Esophagus squamous epithelium (tissue), 5 donors: ENCODE results near the gene SPNS2. TPM values are rescaled to one million over a fixed set of nuclear protein-coding genes. Genes with fewer than 3 reads are reported as not detected.

ENCODE experiments used
- DNase-seq: peaks from one replicate; lab custom pipeline; 2025; lab: John Stamatoyannopoulos, UW
- H3K27ac ChIP-seq, 4 donors: fragments of 200-600 bp; sonication (generic); one replicate each; pipeline ENCODE4 v1.5.1; 2016 to 2019; ENCODE audit warnings: mild to moderate bottlenecking in 1 of 4
- H3K27me3 ChIP-seq, 4 donors: fragments of 200-600 bp; sonication (generic); 1 replicate in 3 of 4; 2 replicates in 1 of 4; pipeline versions ENCODE4 v1.5.1 to v1.6.0; 2017 to 2021; ENCODE audit warnings: antibody characterized with exemption in 1 of 4
- H3K36me3 ChIP-seq, 3 donors: fragments of 200-600 bp; sonication (generic); one replicate each; pipeline ENCODE4 v1.5.1; 2016 to 2019
- H3K4me1 ChIP-seq, 3 donors: fragments of 200-600 bp; sonication (generic); one replicate each; pipeline ENCODE4 v1.5.1; 2017 to 2019
- H3K4me3 ChIP-seq, 4 donors: fragments of 200-600 bp; sonication (generic); 1 replicate in 3 of 4; 2 replicates in 1 of 4; pipeline ENCODE4 v1.5.1; 2016 to 2019; ENCODE audit warnings: mild to moderate bottlenecking in 2 of 4, moderate library complexity in 1 of 4
- H3K9me3 ChIP-seq, 3 donors: fragments of 200-600 bp; sonication (generic); one replicate each; pipeline ENCODE4 v1.5.1; 2016 to 2019
- CTCF ChIP-seq, 6 experiments: fragments of 450-650 bp in 4 of 6; fragments of 200-600 bp in 2 of 6; sonication (generic) in 2 of 6; IDR thresholded peaks; one replicate each; pipeline ENCODE4 v1.5.1; 2016 to 2019; ENCODE audit warnings: antibody characterized with exemption in 6 of 6, mild to moderate bottlenecking in 4 of 6, moderate library complexity in 4 of 6
- POLR2A ChIP-seq, 4 donors: fragments of 450-650 bp; IDR thresholded peaks; one replicate each; pipeline ENCODE4 v1.6.1; 2017; ENCODE audit warnings: antibody characterized with exemption in 4 of 4, mild to moderate bottlenecking in 4 of 4, moderate library complexity in 3 of 4
- WGBS, 2 donors: methylation state at CpG; one replicate each; pipeline ENCODE4 v1.1.5; 2018; 5-methylcytosine and 5-hydroxymethylcytosine counted together
- intact Hi-C: fragments of 100-400 bp; cut with DNase I; formaldehyde crosslinking; loops from one replicate; pipeline ENCODE4 v1.15.0; 2022
- total RNA-seq, 4 donors: library from RNA; depleted of rRNA; stranded (reverse); fragments of >200 nt; gene quantifications; one replicate each; pipeline ENCODE4 v1.1.0, GENCODE V29; 2016
- donor health status: DM: yes; HTN: yes; CAD: no.

The SPNS2 gene
- total RNA-seq, 4 donors from 2014 or later, result 36.8 to 66.6 (median 47.6) TPM

GRCh38 chr17:4547118-4547906, 48.6 kb downstream of the SPNS2 start:
- Histone ChIP-seq H3K36me3 (peaks cover 50 to 100% (median 68%) of the 10 kb centered on the region in 3 donors), H3K27ac (no peak overlapping the region), H3K9me3 (no peaks in the 10 kb centered on the region), H3K4me1 (peaks cover 0 to 5% (median 0%) of the 10 kb centered on the region in 3 donors), H3K4me3 (no peak overlapping the region), H3K27me3 (no peaks in the 10 kb centered on the region)
- 88% methylated on average over 14 to 15 of the region's 17 CpGs for WGBS, 2 donors
- no peak for DNase-seq
- TF ChIP-seq CTCF (IDR thresholded peaks at IDR 0.05), result no peak
- TF ChIP-seq POLR2A (IDR thresholded peaks at IDR 0.05), result no peak
- intact Hi-C loops, result no loop called here

GRCh38 chr17:4548061-4548461, 49.4 kb downstream of the SPNS2 start:
- Histone ChIP-seq H3K36me3 (peaks cover 49 to 100% (median 70%) of the 10 kb centered on the region in 3 donors), H3K27me3 (no peaks in the 10 kb centered on the region), H3K4me3 (no peak overlapping the region), H3K4me1 (peaks cover 0 to 5% (median 0%) of the 10 kb centered on the region in 3 donors), H3K9me3 (no peaks in the 10 kb centered on the region), H3K27ac (no peak overlapping the region)
- 80 to 91% methylated on average over 1 to 9 of the region's 18 CpGs for WGBS, 2 donors
- TF ChIP-seq CTCF (IDR thresholded peaks at IDR 0.05) (no peak), POLR2A (IDR thresholded peaks at IDR 0.05) (no peak)
- DNase-seq, result no peak
- intact Hi-C loops, result no loop called here

- 53 to 63% methylated on average over 2 to 4 of the region's 24 CpGs for whole genome bisulfite sequencing, 2 donors
- no peak for TF ChIP-seq CTCF (IDR thresholded peaks at IDR 0.05)
- no peak for TF ChIP-seq POLR2A (IDR thresholded peaks at IDR 0.05)
- intact Hi-C loops, result no loop called here
Observed at GRCh38 chr17:4548721-4549531, 50.2 kb downstream of the SPNS2 start.

GRCh38 chr17:4549781-4550533, 51.3 kb downstream of the SPNS2 start:
- H3K36me3 ChIP-seq, result peaks cover 32 to 91% (median 71%) of the 10 kb centered on the region in 3 donors
- intact Hi-C loops, result no loop called here
- H3K9me3 ChIP-seq, result no peaks in the 10 kb centered on the region
- H3K4me3 ChIP-seq, result no peak overlapping the region
- no peak overlapping the region for H3K27ac ChIP-seq
- TF ChIP-seq POLR2A (IDR thresholded peaks at IDR 0.05), result no peak
- TF ChIP-seq CTCF (IDR thresholded peaks at IDR 0.05), result no peak
- H3K4me1 ChIP-seq, result peaks cover 12 to 24% (median 13%) of the 10 kb centered on the region in 3 donors
- WGBS, 2 donors, result 87% methylated on average over 5 to 15 of the region's 25 CpGs
- DNase-seq, result no peak
- no peaks in the 10 kb centered on the region for H3K27me3 ChIP-seq

More at GRCh38 chr17:4548721-4549531, 50.2 kb downstream of the SPNS2 start:
- Histone ChIP-seq H3K9me3 (no peaks in the 10 kb centered on the region), H3K4me3 (no peak overlapping the region), H3K4me1 (peaks cover 3 to 13% (median 4%) of the 10 kb centered on the region in 3 donors), H3K27me3 (no peaks in the 10 kb centered on the region), H3K36me3 (peaks cover 42 to 100% (median 78%) of the 10 kb centered on the region in 3 donors), H3K27ac (no peak overlapping the region)
- DNase-seq, result no peak
